Measurements from ENCODE around the gene PACSIN2.

PACSIN2 gene

GRCh38 chr22:43004362-43005035 lies 10.4 kb downstream of the PACSIN2 start:
- no peak for TF ChIP-seq CTCF (IDR thresholded peaks at IDR 0.05; ENCODE audit: low read depth, low read length)
- H3K27ac ChIP-seq, result no peak overlapping the region
- DNase-seq, result no peak

GRCh38 chr22:43002202-43002586 lies 12.8 kb downstream of the PACSIN2 start:
- no peak overlapping the region for H3K4me3 ChIP-seq (ENCODE audit: low read depth, low read length)
- H3K27ac ChIP-seq, result no peak overlapping the region

More at GRCh38 chr22:43004362-43005035, 10.4 kb downstream of the PACSIN2 start:
- no peaks in the 10 kb centered on the region for H3K27me3 ChIP-seq (ENCODE audit: insufficient read depth, low read depth, severe bottlenecking)
- no peaks in the 10 kb centered on the region for H3K36me3 ChIP-seq
- H3K4me3 ChIP-seq (ENCODE audit: low read depth, low read length), result no peak overlapping the region
- no peaks in the 10 kb centered on the region for H3K9me3 ChIP-seq (ENCODE audit: severe bottlenecking)

GRCh38 chr22:43001271-43002201 lies 13.4 kb downstream of the PACSIN2 start:
- no peak overlapping the region for H3K27ac ChIP-seq
- no peaks in the 10 kb centered on the region for H3K27me3 ChIP-seq (ENCODE audit: insufficient read depth, low read depth, severe bottlenecking)
- H3K4me3 ChIP-seq (ENCODE audit: low read depth, low read length), result no peak overlapping the region
- no peak for DNase-seq
- H3K9me3 ChIP-seq (ENCODE audit: severe bottlenecking), result peaks cover 3% of the 10 kb centered on the region
- TF ChIP-seq CTCF (IDR thresholded peaks at IDR 0.05; ENCODE audit: low read depth, low read length), result no peak
- no peaks in the 10 kb centered on the region for H3K36me3 ChIP-seq

More at GRCh38 chr22:43002202-43002586, 12.8 kb downstream of the PACSIN2 start:
- no peak for TF ChIP-seq CTCF (IDR thresholded peaks at IDR 0.05; ENCODE audit: low read depth, low read length)
- Histone ChIP-seq H3K27me3 (ENCODE audit: insufficient read depth, low read depth, severe bottlenecking) (no peaks in the 10 kb centered on the region), H3K36me3 (no peaks in the 10 kb centered on the region), H3K9me3 (ENCODE audit: severe bottlenecking) (peaks cover 3% of the 10 kb centered on the region)
- no peak for DNase-seq

- Histone ChIP-seq H3K27ac (no peak overlapping the region), H3K36me3 (no peaks in the 10 kb centered on the region), H3K4me3 (ENCODE audit: low read depth, low read length) (no peak overlapping the region), H3K9me3 (ENCODE audit: severe bottlenecking) (peaks cover 3% of the 10 kb centered on the region), H3K27me3 (ENCODE audit: insufficient read depth, low read depth, severe bottlenecking) (no peaks in the 10 kb centered on the region)
- no peak for DNase-seq
- TF ChIP-seq CTCF (IDR thresholded peaks at IDR 0.05; ENCODE audit: low read depth, low read length), result no peak
Measured at GRCh38 chr22:43000441-43001175, 14.3 kb downstream of the PACSIN2 start.

GRCh38 chr22:42997582-42998090 lies 17.3 kb downstream of the PACSIN2 start:
- Histone ChIP-seq H3K4me3 (ENCODE audit: low read depth, low read length) (no peak overlapping the region), H3K9me3 (ENCODE audit: severe bottlenecking) (peaks cover 3% of the 10 kb centered on the region), H3K36me3 (no peaks in the 10 kb centered on the region), H3K27ac (no peak overlapping the region), H3K27me3 (ENCODE audit: insufficient read depth, low read depth, severe bottlenecking) (no peaks in the 10 kb centered on the region)
- no peak for TF ChIP-seq CTCF (IDR thresholded peaks at IDR 0.05; ENCODE audit: low read depth, low read length)
- DNase-seq, result no peak
